GM23248 (cell line): ENCODE measurements around the gene PCNA. TPM values are rescaled to one million over a fixed set of nuclear protein-coding genes. Genes with fewer than 3 reads are reported as not detected.

Source experiments
- DNase-seq: peaks from one replicate; pipeline ENCODE4 v3.0.0-alpha.2; 2015
- H2AFZ ChIP-seq: fragments of 200-600 bp; sonication (generic); 2 replicates; pipeline ENCODE4 v1.6.1; 2016; ENCODE audit warnings: antibody characterized with exemption
- H3F3A ChIP-seq: fragments of 200-600 bp; sonication (generic); 2 replicates; pipeline ENCODE4 v1.6.1; 2016; ENCODE audit warnings: mild to moderate bottlenecking, antibody characterized with exemption, mixed run types; ENCODE audit not compliant: insufficient read depth
- H3K27ac ChIP-seq: fragments of 200-600 bp; sonication (generic); 2 replicates; pipeline ENCODE4 v1.5.1; 2016; ENCODE audit warnings: mild to moderate bottlenecking
- H3K27me3 ChIP-seq: fragments of 200-600 bp; sonication (generic); replicated peaks from 2 replicates; pipeline ENCODE4 v1.6.1; 2016; ENCODE audit warnings: mild to moderate bottlenecking; ENCODE audit not compliant: insufficient read depth
- H3K36me3 ChIP-seq: fragments of 200-600 bp; sonication (generic); 2 replicates; pipeline ENCODE4 v1.6.1; 2016; ENCODE audit warnings: low read depth, mild to moderate bottlenecking
- H3K4me1 ChIP-seq: fragments of 200-600 bp; sonication (generic); 2 replicates; pipeline ENCODE4 v1.6.1; 2016; ENCODE audit warnings: mild to moderate bottlenecking; ENCODE audit not compliant: insufficient read depth
- H3K4me2 ChIP-seq: fragments of 200-600 bp; sonication (generic); one replicate; pipeline ENCODE4 v1.6.1; 2016; ENCODE audit warnings: mild to moderate bottlenecking; ENCODE audit not compliant: unreplicated experiment
- H3K4me3 ChIP-seq: fragments of 200-600 bp; sonication (generic); 2 replicates; pipeline ENCODE4 v1.5.1; 2016; ENCODE audit warnings: mild to moderate bottlenecking
- H3K79me2 ChIP-seq: fragments of 200-600 bp; sonication (generic); 2 replicates; pipeline ENCODE4 v1.6.1; 2016; ENCODE audit warnings: mild to moderate bottlenecking; ENCODE audit not compliant: insufficient read depth
- H3K9ac ChIP-seq: fragments of 200-600 bp; sonication (generic); 2 replicates; pipeline ENCODE4 v1.6.1; 2016; ENCODE audit warnings: mild to moderate bottlenecking
- H3K9me2 ChIP-seq: fragments of 200-600 bp; sonication (generic); 2 replicates; pipeline ENCODE4 v1.6.1; 2016; ENCODE audit warnings: mixed run types, mild to moderate bottlenecking, moderate library complexity; ENCODE audit not compliant: insufficient read depth
- H3K9me3 ChIP-seq: fragments of 200-600 bp; sonication (generic); one replicate; pipeline ENCODE4 v1.6.1; 2017; ENCODE audit warnings: low read depth
- H4K20me1 ChIP-seq: fragments of 200-600 bp; sonication (generic); 2 replicates; pipeline ENCODE4 v1.6.0; 2016; ENCODE audit not compliant: insufficient read depth
- EZH2 ChIP-seq: fragments of 200-600 bp; sonication (generic); IDR thresholded peaks from 2 replicates; pipeline ENCODE4 v1.6.1; 2018; ENCODE audit warnings: antibody characterized with exemption, mild to moderate bottlenecking; ENCODE audit not compliant: insufficient read depth, poor library complexity, severe bottlenecking
- EZH2phosphoT487 ChIP-seq: fragments of 200-600 bp; sonication (generic); IDR thresholded peaks from 2 replicates; pipeline ENCODE4 v1.6.1; 2018; ENCODE audit warnings: antibody characterized with exemption, moderate library complexity, mild to moderate bottlenecking, low read depth; ENCODE audit not compliant: insufficient read depth
- WGBS, 2 experiments: methylation state at CpG; one replicate each; pipeline ENCODE4 v1.1.6; 2015 to 2017; ENCODE audit warnings: low lambda C conversion rate in 2 of 2, low coverage in 1 of 2; ENCODE audit errors: missing lambda C conversion rate in 2 of 2; 5-methylcytosine and 5-hydroxymethylcytosine counted together
- in situ Hi-C: fragments of 300-500 bp; cut with MboI; formaldehyde crosslinking; loops from 2 replicates; pipeline ENCODE4 v1.15.0; 2020
- polyA plus RNA-seq: library from polyadenylated mRNA; unstranded; fragments of >200 nt; fragmentation: Nextera tagmentation; extraction: Ambion mirVana; gene quantifications from 2 replicates; pipeline ENCODE4 v1.2.1, GENCODE V29; 2016
- total RNA-seq: library from RNA; depleted of rRNA; stranded (reverse); fragments of >200 nt; shearing (Covaris generic); gene quantifications from 2 replicates; pipeline ENCODE4 v1.2.3, GENCODE V29; 2014

Gene PCNA
- total and polyA plus RNA-seq, 2 experiments from 2014 or later: 84.8 to 116 TPM

GRCh38 chr20:5096463-5096862 is 23.3 kb downstream of the PCNA start:
- Histone ChIP-seq H3K9me2 (no peaks in the 10 kb centered on the region), H3K27ac (no peak overlapping the region), H3K9ac (no peak overlapping the region), H3F3A (peaks cover 5% of the 10 kb centered on the region), H3K79me2 (peaks cover 5% of the 10 kb centered on the region; the same call in 1 of the 2 replicates), H3K9me3 (no peaks in the 10 kb centered on the region), H3K4me2 (no peak overlapping the region), H3K4me3 (no peak overlapping the region), H4K20me1 (no peaks in the 10 kb centered on the region), H3K4me1 (no peaks in the 10 kb centered on the region), H3K27me3 (no peaks in the 10 kb centered on the region), H3K36me3 (peaks cover 14% of the 10 kb centered on the region), H2AFZ (no peak overlapping the region)
- TF ChIP-seq EZH2 (no peak), EZH2phosphoT487 (no peak)
- WGBS, 2 experiments: 94 to 97% methylated on average over 2 of the region's 2 CpGs
- in situ Hi-C loops: loop anchor here (10.0 kb wide), 1 partner anchor 132 kb away; no protein-coding TSS in a partner anchor
- DNase-seq: no peak

- TF ChIP-seq EZH2 (no peak), EZH2phosphoT487 (no peak)
- Histone ChIP-seq H3K4me1 (no peaks in the 10 kb centered on the region), H3F3A (peaks cover under 1% of the 10 kb centered on the region), H3K79me2 (peaks cover 5% of the 10 kb centered on the region; the same call in 1 of the 2 replicates), H3K4me2 (no peak overlapping the region), H3K36me3 (peaks cover 14% of the 10 kb centered on the region), H4K20me1 (no peaks in the 10 kb centered on the region), H2AFZ (no peak overlapping the region), H3K27me3 (no peaks in the 10 kb centered on the region), H3K4me3 (no peak overlapping the region), H3K27ac (no peak overlapping the region), H3K9me3 (no peaks in the 10 kb centered on the region), H3K9ac (no peak overlapping the region), H3K9me2 (no peaks in the 10 kb centered on the region)
- 87 to 88% methylated on average over 3 of the region's 3 CpGs for WGBS, 2 experiments
- in situ Hi-C loops: loop anchor here (10.0 kb wide), 1 partner anchor 131 kb away; no protein-coding TSS in a partner anchor
- DNase-seq: no peak
These were observed 23.8 kb downstream of the PCNA start for GRCh38 chr20:5095931-5096330.

GRCh38 chr20:5095454-5095853 is 24.3 kb downstream of the PCNA start:
- Histone ChIP-seq H3K9me3 (no peaks in the 10 kb centered on the region), H3K27me3 (no peaks in the 10 kb centered on the region), H3K9ac (no peak overlapping the region), H3K79me2 (peaks cover 5% of the 10 kb centered on the region; the same call in 1 of the 2 replicates), H3K27ac (no peak overlapping the region), H2AFZ (no peak overlapping the region), H3K4me1 (no peaks in the 10 kb centered on the region), H3F3A (no peaks in the 10 kb centered on the region; the same call in 1 of the 2 replicates), H3K4me3 (no peak overlapping the region), H4K20me1 (no peaks in the 10 kb centered on the region), H3K36me3 (peaks cover 13% of the 10 kb centered on the region), H3K9me2 (no peaks in the 10 kb centered on the region), H3K4me2 (no peak overlapping the region)
- DNase-seq: no peak
- in situ Hi-C loops: loop anchor here (10.0 kb wide), 1 partner anchor 131 kb away; no protein-coding TSS in a partner anchor
- no peak for TF ChIP-seq EZH2phosphoT487
- TF ChIP-seq EZH2: no peak
- 67 to 70% methylated on average over 3 of the region's 3 CpGs for WGBS, 2 experiments

GRCh38 chr20:5092765-5093339 is 26.9 kb downstream of the PCNA start:
- 89 to 94% methylated on average over 4 of the region's 4 CpGs for WGBS, 2 experiments
- Histone ChIP-seq H3K4me1 (no peaks in the 10 kb centered on the region), H3K4me3 (no peak overlapping the region), H3K36me3 (no peaks in the 10 kb centered on the region), H3K27ac (no peak overlapping the region), H3K79me2 (no peaks in the 10 kb centered on the region), H3K9me2 (no peaks in the 10 kb centered on the region), H4K20me1 (no peaks in the 10 kb centered on the region), H3K9me3 (no peaks in the 10 kb centered on the region), H2AFZ (no peak overlapping the region), H3K27me3 (no peaks in the 10 kb centered on the region), H3F3A (no peaks in the 10 kb centered on the region), H3K4me2 (no peak overlapping the region), H3K9ac (no peak overlapping the region)
- DNase-seq: no peak
- TF ChIP-seq EZH2phosphoT487 (no peak), EZH2 (no peak)
- in situ Hi-C loops: loop anchor here (10.0 kb wide), 1 partner anchor 128 kb away; no protein-coding TSS in a partner anchor

- no peak overlapping the region for H2AFZ ChIP-seq
- no peaks in the 10 kb centered on the region for H3K9me2 ChIP-seq
- no peaks in the 10 kb centered on the region for H3K79me2 ChIP-seq
- H3K36me3 ChIP-seq: no peaks in the 10 kb centered on the region
- H3K4me2 ChIP-seq: no peak overlapping the region
- no peak for DNase-seq
- in situ Hi-C loops: loop anchor here (10.0 kb wide), 1 partner anchor 127 kb away; no protein-coding TSS in a partner anchor
- no peaks in the 10 kb centered on the region for H4K20me1 ChIP-seq
- no peak overlapping the region for H3K4me3 ChIP-seq
- H3K4me1 ChIP-seq: no peaks in the 10 kb centered on the region
- no peak for TF ChIP-seq EZH2
- TF ChIP-seq EZH2phosphoT487: no peak
- H3K9ac ChIP-seq: no peak overlapping the region
- H3K27ac ChIP-seq: no peak overlapping the region
- no peaks in the 10 kb centered on the region for H3K27me3 ChIP-seq
- no peaks in the 10 kb centered on the region for H3F3A ChIP-seq
- WGBS, 2 experiments: 88 to 90% methylated on average over 6 of the region's 6 CpGs
- H3K9me3 ChIP-seq: no peaks in the 10 kb centered on the region
These were observed 27.9 kb downstream of the PCNA start for GRCh38 chr20:5091902-5092301.
